Measurements from ENCODE around the gene ZBED4. TPM values are rescaled to one million over a fixed set of nuclear protein-coding genes. Genes with fewer than 3 reads are reported as not detected.
A peak's percentile ranks its signal among the peaks of the same experiment; 100 is the strongest.

Gene ZBED4
- total RNA-seq, 1 experiment from 2014 or later: 23.0 TPM

DNA sequence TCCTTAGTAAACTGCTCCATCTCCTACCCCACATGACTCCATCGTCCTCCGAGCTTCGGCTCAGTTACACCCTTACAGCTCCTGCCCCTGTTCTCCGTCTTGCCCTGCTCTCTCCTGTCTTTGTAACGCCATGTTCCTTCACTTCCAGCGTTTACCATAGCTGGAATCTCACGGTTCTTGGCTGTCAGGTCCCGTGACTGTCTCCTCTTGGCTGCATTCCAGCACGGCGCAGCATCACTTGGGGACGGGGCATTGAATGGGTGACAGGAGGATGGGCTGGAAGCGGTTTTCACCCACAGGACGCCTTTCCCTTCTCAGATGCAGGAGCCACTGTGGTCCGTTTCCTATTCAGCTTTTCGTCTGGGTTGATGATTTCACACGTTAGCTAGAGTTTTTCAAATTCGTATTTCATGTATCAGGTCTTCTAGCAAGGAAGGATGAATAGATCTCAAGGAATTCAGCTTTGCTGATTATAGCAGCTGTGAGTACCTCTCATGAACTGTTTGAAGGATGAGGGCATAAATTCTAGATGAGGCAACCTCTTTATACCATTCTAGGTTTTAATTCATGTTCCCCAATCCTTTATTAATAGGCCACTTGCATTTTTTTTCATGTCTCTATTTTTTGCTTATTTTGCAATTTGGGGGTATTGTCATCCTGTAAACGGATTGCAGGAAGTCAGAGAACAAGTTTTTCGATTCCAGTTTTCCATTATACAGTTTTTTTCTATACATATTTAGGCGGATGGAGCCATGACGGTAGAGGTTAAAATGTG is 29.1 kb downstream of the ZBED4 start:
- Mint-ChIP-seq H3K4me3 (no peak overlapping the region), H3K36me3 (ENCODE audit: insufficient read depth in 1 of 3, low read depth in 3 of 3) (peaks cover 53 to 75% (median 66%) of the 10 kb centered on the region in 3 experiments), H3K4me1 (peaks cover 8 to 9% of the 10 kb centered on the region in 2 experiments), H3K27ac (0 out of 7 replicates have a peak overlapping the region, but pooled peaks of 1 of the 3 experiments have one; percentile 29), H3K9me3 (peaks cover 15 to 25% of the 10 kb centered on the region in 2 experiments), H3K27me3 (ENCODE audit: low read depth) (no peaks in the 10 kb centered on the region)
- Histone ChIP-seq H2AFZ (ENCODE audit: low read length) (no peak overlapping the region), H3K14ac (ENCODE audit: insufficient read depth, low read length) (no peak overlapping the region), H4K5ac (ENCODE audit: insufficient read length, low read depth, low read length) (no peak overlapping the region), H4K91ac (ENCODE audit: insufficient read length, low read depth, low read length) (no peak overlapping the region), H2AK5ac (ENCODE audit: insufficient read length, low read length) (no peak overlapping the region), H3K79me1 (ENCODE audit: insufficient read depth, low read depth, low read length, poor library complexity, severe bottlenecking) (peaks cover 2% of the 10 kb centered on the region), H3K27ac (ENCODE audit: insufficient read length, low read depth, low read length) (no peak overlapping the region), H3K4me1 (ENCODE audit: insufficient read depth, low read length) (no peaks in the 10 kb centered on the region; the same call in 1 of the 2 replicates), H3K23ac (ENCODE audit: insufficient read length, low read depth, low read length) (no peak overlapping the region), H4K20me1 (ENCODE audit: control insufficient read depth, insufficient read depth, insufficient read length) (peaks cover 5% of the 10 kb centered on the region), H3K9ac (ENCODE audit: extremely low read depth, insufficient read length, low read length) (no peak overlapping the region), H2BK12ac (ENCODE audit: insufficient read length, low read depth, low read length) (no peak overlapping the region), H3K79me2 (ENCODE audit: insufficient read depth, low read length) (peaks cover 2% of the 10 kb centered on the region; the same call in 1 of the 2 replicates), H4K8ac (replicated peaks; ENCODE audit: insufficient read length, low read depth, low read length) (no peak overlapping the region), H2BK120ac (ENCODE audit: low read depth, low read length, poor library complexity, severe bottlenecking) (no peak overlapping the region), H3K56ac (ENCODE audit: insufficient read length, low read depth, low read length) (no peak overlapping the region), H2BK15ac (ENCODE audit: low read depth, low read length) (no peak overlapping the region), H3K27me3 (ENCODE audit: insufficient read depth, low read length) (no peaks in the 10 kb centered on the region), H3K9me3 (ENCODE audit: control insufficient read depth, low read depth, low read length) (no peaks in the 10 kb centered on the region), H2BK20ac (ENCODE audit: low read depth, low read length, poor library complexity, severe bottlenecking) (no peak overlapping the region), H2BK5ac (ENCODE audit: insufficient read length, low read length) (no peak overlapping the region), H3K4me2 (ENCODE audit: insufficient read depth, insufficient read length, low read length) (no peak overlapping the region), H3K4ac (ENCODE audit: low read depth, low read length) (no peak overlapping the region), H3K18ac (ENCODE audit: insufficient read length, low read depth, low read length) (no peak overlapping the region), H3K23me2 (ENCODE audit: insufficient read length, low read depth, low read length, poor library complexity, severe bottlenecking) (no peaks in the 10 kb centered on the region), H3T11ph (ENCODE audit: low read length) (no peak overlapping the region)
- WGBS (ENCODE audit: extremely low coverage, insufficient read length, low lambda C conversion rate): no CpG with 5 or more reads among the region's 21 CpGs
- TF ChIP-seq, protein P1, sequence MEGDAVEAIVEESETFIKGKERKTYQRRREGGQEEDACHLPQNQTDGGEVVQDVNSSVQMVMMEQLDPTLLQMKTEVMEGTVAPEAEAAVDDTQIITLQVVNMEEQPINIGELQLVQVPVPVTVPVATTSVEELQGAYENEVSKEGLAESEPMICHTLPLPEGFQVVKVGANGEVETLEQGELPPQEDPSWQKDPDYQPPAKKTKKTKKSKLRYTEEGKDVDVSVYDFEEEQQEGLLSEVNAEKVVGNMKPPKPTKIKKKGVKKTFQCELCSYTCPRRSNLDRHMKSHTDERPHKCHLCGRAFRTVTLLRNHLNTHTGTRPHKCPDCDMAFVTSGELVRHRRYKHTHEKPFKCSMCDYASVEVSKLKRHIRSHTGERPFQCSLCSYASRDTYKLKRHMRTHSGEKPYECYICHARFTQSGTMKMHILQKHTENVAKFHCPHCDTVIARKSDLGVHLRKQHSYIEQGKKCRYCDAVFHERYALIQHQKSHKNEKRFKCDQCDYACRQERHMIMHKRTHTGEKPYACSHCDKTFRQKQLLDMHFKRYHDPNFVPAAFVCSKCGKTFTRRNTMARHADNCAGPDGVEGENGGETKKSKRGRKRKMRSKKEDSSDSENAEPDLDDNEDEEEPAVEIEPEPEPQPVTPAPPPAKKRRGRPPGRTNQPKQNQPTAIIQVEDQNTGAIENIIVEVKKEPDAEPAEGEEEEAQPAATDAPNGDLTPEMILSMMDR (conservative IDR thresholded peaks at IDR 0.05): no peak
- DNase-seq: no peak

All from H9 (cell line).